HepG2 (cell line): ENCODE data around the gene CDHR1. TPM values are rescaled to one million over a fixed set of nuclear protein-coding genes. Genes with fewer than 3 reads are reported as not detected.

Experiments used
- ATAC-seq: fragments of 200-7000 bp; cut with Tn5 transposase; 3 replicates; pipeline ENCODE4 v1.9.1; 2020; ENCODE audit warnings: mild to moderate bottlenecking, moderate library complexity
- BruUV-seq: library from RNA; stranded (reverse); fragments of 400-500 nt; replicated peaks from 2 replicates; lab custom pipeline; 2021; lab: Mats Ljungman, UMichigan
- CTCF ChIA-PET: fragments of 300-600 bp; formaldehyde crosslinking; extraction: SDS; loops from one replicate; lab custom pipeline; 2021; ENCODE audit warnings: low total read pairs, inconsistent platforms, low intra/inter-chr PET ratio; lab: Yijun Ruan, JAX
- POLR2A ChIA-PET: fragments of 350-600 bp; sonication (Branson Sonifier 250); formaldehyde crosslinking; loops from one replicate; lab custom pipeline; 2020; ENCODE audit warnings: antibody characterized with exemption, inconsistent platforms; lab: Yijun Ruan, JAX
- DNase-seq: peaks from one replicate; pipeline ENCODE4 v3.0.0-alpha.2; 2015; ENCODE audit warnings: low spot score
- FAIRE-seq: peaks from 3 replicates; lab custom pipeline; 2011; peaks lifted over from hg19 to GRCh38; lab: Jason Lieb, UNC
- H2AFZ ChIP-seq: one replicate; pipeline ENCODE4 v1.6.1; 2011; ENCODE audit warnings: low read length, inconsistent platforms
- H3K27ac ChIP-seq: fragments of 300-600 bp; 3 replicates; pipeline ENCODE4 v1.8.0; 2011; ENCODE audit warnings: mixed run types, mild to moderate bottlenecking, mixed read lengths, low read length, inconsistent platforms; ENCODE audit not compliant: insufficient read depth; ENCODE audit errors: extremely low read length
- H3K27me3 ChIP-seq, 2 experiments: fragments of 200-600 bp in 1 of 2; 2 replicates in 1 of 2; 3 replicates in 1 of 2; pipeline versions ENCODE4 v1.6.0 to v1.8.0; 2011; ENCODE audit warnings: low read length in 2 of 2, mild to moderate bottlenecking in 2 of 2, moderate library complexity in 2 of 2, inconsistent platforms in 1 of 2; ENCODE audit not compliant: insufficient read depth in 2 of 2, control insufficient read depth in 1 of 2
- H3K36me3 ChIP-seq, 2 experiments: fragments of 200-600 bp in 1 of 2; replicated peaks in 1 of 2; 2 replicates in 1 of 2; 3 replicates in 1 of 2; pipeline versions ENCODE4 v1.5.1 to v1.8.0; 2011; ENCODE audit warnings: low read length in 2 of 2, inconsistent platforms in 1 of 2; ENCODE audit not compliant: insufficient read depth in 2 of 2, control insufficient read depth in 1 of 2
- H3K4me1 ChIP-seq: 2 replicates; pipeline ENCODE4 v1.5.1; 2012; ENCODE audit warnings: low read length, inconsistent platforms; ENCODE audit not compliant: insufficient read depth
- H3K4me2 ChIP-seq: 2 replicates; pipeline ENCODE4 v1.6.0; 2011; ENCODE audit warnings: low read depth, low read length, inconsistent platforms
- H3K4me3 ChIP-seq, 3 experiments: fragments of 200-600 bp in 1 of 3; sonication (generic), shearing (Covaris generic) in 1 of 3; replicated peaks in 1 of 3; 2 replicates each; pipeline ENCODE4 v1.5.1; 2011 to 2016; ENCODE audit warnings: low read length in 3 of 3, inconsistent platforms in 2 of 3, low read depth in 2 of 3, mild to moderate bottlenecking in 2 of 3, control low read depth in 1 of 3, mixed read lengths in 1 of 3; ENCODE audit not compliant: insufficient read depth in 1 of 3
- H3K79me2 ChIP-seq: one replicate; pipeline ENCODE4 v1.6.1; 2011; ENCODE audit warnings: low read length, inconsistent platforms; ENCODE audit not compliant: insufficient read depth
- H3K9ac ChIP-seq: 2 replicates; pipeline ENCODE4 v1.6.0; 2011; ENCODE audit warnings: mild to moderate bottlenecking, low read depth, low read length, inconsistent platforms; ENCODE audit not compliant: insufficient read depth
- H3K9me3 ChIP-seq: 2 replicates; pipeline ENCODE4 v1.5.1; 2012; ENCODE audit warnings: mild to moderate bottlenecking, low read length
- H4K20me1 ChIP-seq: 2 replicates; pipeline ENCODE4 v1.6.0; 2011; ENCODE audit warnings: inconsistent platforms, mild to moderate bottlenecking, low read length, moderate library complexity; ENCODE audit not compliant: insufficient read depth
- ADNP ChIP-seq: sonication (generic); formaldehyde crosslinking; IDR thresholded peaks from 2 replicates; pipeline ENCODE4 v1.4.0; 2020; ENCODE audit warnings: missing genetic modification reagents
- BORCS8-MEF2B ChIP-seq: sonication (generic); formaldehyde crosslinking; IDR thresholded peaks from 2 replicates; pipeline ENCODE4 v1.8.0; 2022; ENCODE audit warnings: mild to moderate bottlenecking, missing genetic modification reagents
- HOXA5 ChIP-seq: sonication (generic); formaldehyde crosslinking; IDR thresholded peaks from 2 replicates; pipeline ENCODE4 v1.4.0; 2020; ENCODE audit warnings: missing genetic modification reagents
- NAIF1 ChIP-seq: sonication (generic); formaldehyde crosslinking; IDR thresholded peaks from 2 replicates; pipeline ENCODE4 v1.5.0; 2020; ENCODE audit warnings: mild to moderate bottlenecking, missing genetic modification reagents, borderline replicate concordance
- PCBP1 ChIP-seq: fragments of 200-400 bp; formaldehyde crosslinking; IDR thresholded peaks from 2 replicates; pipeline ENCODE4 v1.6.1; 2017; ENCODE audit warnings: mild to moderate bottlenecking, low read depth, low read length, borderline replicate concordance
- SMAD9 ChIP-seq: sonication (generic); formaldehyde crosslinking; IDR thresholded peaks from 2 replicates; pipeline ENCODE4 v1.5.1; 2020; ENCODE audit warnings: mild to moderate bottlenecking, missing genetic modification reagents
- SMARCE1 ChIP-seq: fragments of 450-650 bp; IDR thresholded peaks from 2 replicates; pipeline ENCODE4 v1.6.1; 2017; ENCODE audit warnings: borderline replicate concordance
- TCF7L2 ChIP-seq: IDR thresholded peaks from 2 replicates; pipeline ENCODE4 v1.6.1; 2011; ENCODE audit warnings: mild to moderate bottlenecking, low read depth, low read length, moderate library complexity
- ZBTB3 ChIP-seq: sonication (generic); formaldehyde crosslinking; IDR thresholded peaks from 2 replicates; pipeline ENCODE4 v1.4.0; 2020; ENCODE audit warnings: low read depth, mild to moderate bottlenecking, moderate library complexity, missing genetic modification reagents, borderline replicate concordance
- ZNF343 ChIP-seq: sonication (generic); formaldehyde crosslinking; IDR thresholded peaks from 2 replicates; pipeline ENCODE4 v1.4.0; 2020; ENCODE audit warnings: mild to moderate bottlenecking, missing genetic modification reagents
- ZNF557 ChIP-seq: sonication (generic); formaldehyde crosslinking; IDR thresholded peaks from 2 replicates; pipeline ENCODE4 v1.4.0; 2020; ENCODE audit warnings: missing genetic modification reagents
- WGBS: methylation state at CpG from one replicate; pipeline ENCODE4 v1.1.6; 2017; ENCODE audit warnings: low lambda C conversion rate; 5-methylcytosine and 5-hydroxymethylcytosine counted together
- in situ Hi-C: cut with HindIII; loops from 2 replicates; pipeline ENCODE4 v1.10.0; 2017; ENCODE audit warnings: low pct_unique_long_range_greater_than_20kb; ENCODE audit not compliant: extremely low pct_ligation_motif_present
- intact Hi-C: fragments of 100-400 bp; cut with micrococcal nuclease; formaldehyde crosslinking; loops from one replicate; pipeline ENCODE4 v1.10.0; 2022; ENCODE audit not compliant: unreplicated experiment
- polyA plus RNA-seq, 8 experiments: library from polyadenylated mRNA; depleted of rRNA in 3 of 8; stranded (reverse) in 7 of 8; unstranded in 1 of 8; fragments of >200 nt; fragmentation: Illumina TruSeq in 4 of 8; extraction: Trizol in 4 of 8; gene quantifications; 2 replicates each; pipeline versions ENCODE4 v1.2.1 to v1.2.3, GENCODE V29; 2011 to 2016; ENCODE audit warnings: low read depth in 4 of 8, missing spikeins in 1 of 8, mixed read lengths in 1 of 8; ENCODE audit not compliant: insufficient read depth in 1 of 8
- total RNA-seq, 5 experiments: library from RNA; depleted of rRNA; stranded (reverse); fragments of >200 nt; fragmentation: Illumina TruSeq; extraction: Trizol; gene quantifications; 2 replicates each; pipeline ENCODE4 v1.2.3, GENCODE V29; 2016; ENCODE audit warnings: low read depth in 1 of 5
- TF ChIP-seq, protein P1 (sequence below): sonication (generic); formaldehyde crosslinking; IDR thresholded peaks from 2 replicates; pipeline ENCODE4 v1.4.0; 2020; ENCODE audit warnings: missing genetic modification reagents, borderline replicate concordance
- TF ChIP-seq, protein P2 (sequence below): sonication (generic); formaldehyde crosslinking; IDR thresholded peaks from 2 replicates; pipeline ENCODE4 v1.8.1; 2022; ENCODE audit warnings: low read depth, mild to moderate bottlenecking, missing genetic modification reagents
- TF ChIP-seq, protein P3 (sequence below): sonication (generic); formaldehyde crosslinking; IDR thresholded peaks from 2 replicates; pipeline ENCODE4 v1.5.1; 2020; ENCODE audit warnings: mild to moderate bottlenecking, missing genetic modification reagents, moderate library complexity

The CDHR1 gene
- total and polyA plus RNA-seq, 2 of the 13 experiments (the other 11 are each of a cell fraction or from before 2014, with no cell fraction given): 0.04 to 0.09 TPM

DNA sequence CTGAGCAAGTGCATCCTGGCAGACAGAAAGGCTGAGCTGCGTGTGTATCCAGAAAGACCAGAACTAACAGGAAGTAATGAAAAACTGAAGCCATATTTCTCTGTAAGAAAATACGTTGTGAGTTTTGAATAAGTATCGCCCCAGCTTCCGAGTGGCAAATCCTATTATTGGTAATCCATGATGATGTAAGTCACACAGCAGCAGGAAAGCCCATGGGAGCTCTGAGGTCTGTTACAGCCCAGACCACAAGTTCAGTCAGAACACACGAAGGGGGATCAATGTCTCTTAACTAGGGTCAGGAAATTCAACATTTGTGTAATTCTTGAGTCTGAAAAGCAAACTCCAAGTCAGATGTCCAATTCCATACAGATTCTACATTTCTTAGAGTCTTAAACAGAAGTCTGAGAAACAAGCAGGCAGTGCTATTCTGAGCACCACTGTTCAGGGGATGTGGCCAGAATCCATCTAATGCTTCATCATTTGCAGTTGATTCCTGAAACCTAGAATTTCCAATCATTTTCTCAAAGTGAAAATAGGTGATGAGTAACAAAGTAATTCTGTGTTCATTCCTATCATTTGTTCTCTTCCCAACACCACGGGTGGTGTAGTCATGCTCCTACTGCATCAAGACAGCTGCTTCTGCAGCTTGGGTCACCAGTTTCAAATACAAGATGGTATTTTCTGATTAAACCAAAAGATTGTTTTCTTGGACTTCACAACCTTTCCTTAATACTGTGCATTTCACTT is 31.3 kb downstream of the CDHR1 start, which contains the start of gene LRIT2 (continued):
- TF ChIP-seq, protein P1, sequence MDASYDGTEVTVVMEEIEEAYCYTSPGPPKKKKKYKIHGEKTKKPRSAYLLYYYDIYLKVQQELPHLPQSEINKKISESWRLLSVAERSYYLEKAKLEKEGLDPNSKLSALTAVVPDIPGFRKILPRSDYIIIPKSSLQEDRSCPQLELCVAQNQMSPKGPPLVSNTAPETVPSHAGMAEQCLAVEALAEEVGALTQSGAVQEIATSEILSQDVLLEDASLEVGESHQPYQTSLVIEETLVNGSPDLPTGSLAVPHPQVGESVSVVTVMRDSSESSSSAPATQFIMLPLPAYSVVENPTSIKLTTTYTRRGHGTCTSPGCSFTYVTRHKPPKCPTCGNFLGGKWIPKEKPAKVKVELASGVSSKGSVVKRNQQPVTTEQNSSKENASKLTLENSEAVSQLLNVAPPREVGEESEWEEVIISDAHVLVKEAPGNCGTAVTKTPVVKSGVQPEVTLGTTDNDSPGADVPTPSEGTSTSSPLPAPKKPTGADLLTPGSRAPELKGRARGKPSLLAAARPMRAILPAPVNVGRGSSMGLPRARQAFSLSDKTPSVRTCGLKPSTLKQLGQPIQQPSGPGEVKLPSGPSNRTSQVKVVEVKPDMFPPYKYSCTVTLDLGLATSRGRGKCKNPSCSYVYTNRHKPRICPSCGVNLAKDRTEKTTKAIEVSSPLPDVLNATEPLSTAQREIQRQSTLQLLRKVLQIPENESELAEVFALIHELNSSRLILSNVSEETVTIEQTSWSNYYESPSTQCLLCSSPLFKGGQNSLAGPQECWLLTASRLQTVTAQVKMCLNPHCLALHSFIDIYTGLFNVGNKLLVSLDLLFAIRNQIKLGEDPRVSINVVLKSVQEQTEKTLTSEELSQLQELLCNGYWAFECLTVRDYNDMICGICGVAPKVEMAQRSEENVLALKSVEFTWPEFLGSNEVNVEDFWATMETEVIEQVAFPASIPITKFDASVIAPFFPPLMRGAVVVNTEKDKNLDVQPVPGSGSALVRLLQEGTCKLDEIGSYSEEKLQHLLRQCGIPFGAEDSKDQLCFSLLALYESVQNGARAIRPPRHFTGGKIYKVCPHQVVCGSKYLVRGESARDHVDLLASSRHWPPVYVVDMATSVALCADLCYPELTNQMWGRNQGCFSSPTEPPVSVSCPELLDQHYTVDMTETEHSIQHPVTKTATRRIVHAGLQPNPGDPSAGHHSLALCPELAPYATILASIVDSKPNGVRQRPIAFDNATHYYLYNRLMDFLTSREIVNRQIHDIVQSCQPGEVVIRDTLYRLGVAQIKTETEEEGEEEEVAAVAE (CRISPR knock-in tag): no peak
- no peak for TF ChIP-seq NAIF1 (CRISPR knock-in tag)
- no peak for TF ChIP-seq ZNF557 (CRISPR knock-in tag)
- TF ChIP-seq SMAD9 (CRISPR knock-in tag): no peak

DNA sequence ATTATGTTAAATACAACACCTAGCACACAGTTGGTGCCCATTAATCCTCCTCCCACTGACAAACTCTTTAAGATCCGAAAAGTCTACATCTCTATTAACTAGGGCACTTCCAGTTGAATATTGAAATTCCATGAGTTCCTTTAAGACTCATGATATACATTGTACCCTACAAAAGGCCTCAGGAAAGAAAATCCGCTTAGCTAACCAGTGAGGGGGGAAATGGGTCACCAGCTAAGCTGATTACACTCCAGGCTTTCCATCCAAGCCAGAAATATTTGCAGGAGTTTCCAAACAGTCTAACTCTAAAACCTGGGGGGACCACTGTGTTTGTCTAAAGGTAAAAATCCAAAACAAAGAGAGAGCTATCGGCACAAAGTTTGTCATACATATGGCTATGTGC is 32.3 kb downstream of the CDHR1 start:
- H3K9ac ChIP-seq: no peak overlapping the region
- H3K27me3 ChIP-seq: peaks cover 0 to 5% of the 10 kb centered on the region in 2 experiments; a peak in 1 of 5 replicates
- TF ChIP-seq ADNP (CRISPR knock-in tag): no peak
- TF ChIP-seq BORCS8-MEF2B (CRISPR knock-in tag): no peak
- TF ChIP-seq SMARCE1: no peak
- TF ChIP-seq PCBP1: no peak
- TF ChIP-seq ZNF343 (CRISPR knock-in tag): no peak
- no peak for TF ChIP-seq ZBTB3 (CRISPR knock-in tag)
- TF ChIP-seq, protein P2, sequence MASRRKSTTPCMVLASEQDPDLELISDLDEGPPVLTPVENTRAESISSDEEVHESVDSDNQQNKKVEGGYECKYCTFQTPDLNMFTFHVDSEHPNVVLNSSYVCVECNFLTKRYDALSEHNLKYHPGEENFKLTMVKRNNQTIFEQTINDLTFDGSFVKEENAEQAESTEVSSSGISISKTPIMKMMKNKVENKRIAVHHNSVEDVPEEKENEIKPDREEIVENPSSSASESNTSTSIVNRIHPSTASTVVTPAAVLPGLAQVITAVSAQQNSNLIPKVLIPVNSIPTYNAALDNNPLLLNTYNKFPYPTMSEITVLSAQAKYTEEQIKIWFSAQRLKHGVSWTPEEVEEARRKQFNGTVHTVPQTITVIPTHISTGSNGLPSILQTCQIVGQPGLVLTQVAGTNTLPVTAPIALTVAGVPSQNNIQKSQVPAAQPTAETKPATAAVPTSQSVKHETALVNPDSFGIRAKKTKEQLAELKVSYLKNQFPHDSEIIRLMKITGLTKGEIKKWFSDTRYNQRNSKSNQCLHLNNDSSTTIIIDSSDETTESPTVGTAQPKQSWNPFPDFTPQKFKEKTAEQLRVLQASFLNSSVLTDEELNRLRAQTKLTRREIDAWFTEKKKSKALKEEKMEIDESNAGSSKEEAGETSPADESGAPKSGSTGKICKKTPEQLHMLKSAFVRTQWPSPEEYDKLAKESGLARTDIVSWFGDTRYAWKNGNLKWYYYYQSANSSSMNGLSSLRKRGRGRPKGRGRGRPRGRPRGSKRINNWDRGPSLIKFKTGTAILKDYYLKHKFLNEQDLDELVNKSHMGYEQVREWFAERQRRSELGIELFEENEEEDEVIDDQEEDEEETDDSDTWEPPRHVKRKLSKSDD: no peak
- TF ChIP-seq, protein P3, sequence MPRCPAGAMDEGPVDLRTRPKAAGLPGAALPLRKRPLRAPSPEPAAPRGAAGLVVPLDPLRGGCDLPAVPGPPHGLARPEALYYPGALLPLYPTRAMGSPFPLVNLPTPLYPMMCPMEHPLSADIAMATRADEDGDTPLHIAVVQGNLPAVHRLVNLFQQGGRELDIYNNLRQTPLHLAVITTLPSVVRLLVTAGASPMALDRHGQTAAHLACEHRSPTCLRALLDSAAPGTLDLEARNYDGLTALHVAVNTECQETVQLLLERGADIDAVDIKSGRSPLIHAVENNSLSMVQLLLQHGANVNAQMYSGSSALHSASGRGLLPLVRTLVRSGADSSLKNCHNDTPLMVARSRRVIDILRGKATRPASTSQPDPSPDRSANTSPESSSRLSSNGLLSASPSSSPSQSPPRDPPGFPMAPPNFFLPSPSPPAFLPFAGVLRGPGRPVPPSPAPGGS: no peak
- no peak for TF ChIP-seq TCF7L2
- no peak for TF ChIP-seq HOXA5

More for the DNA sequence above, 32.3 kb downstream of the CDHR1 start:
- Histone ChIP-seq H3K79me2 (no peaks in the 10 kb centered on the region), H3K4me2 (no peak overlapping the region), H3K27ac (no peak overlapping the region), H3K36me3 (no peaks in the 10 kb centered on the region), H3K4me3 (no peak overlapping the region), H4K20me1 (no peaks in the 10 kb centered on the region), H3K4me1 (no peaks in the 10 kb centered on the region), H3K9me3 (no peaks in the 10 kb centered on the region), H2AFZ (no peak overlapping the region)
- no TSS peak for BruUV-seq
- CTCF ChIA-PET: no interaction called here
- intact Hi-C loops (no loop called here), in situ Hi-C loops (no loop called here)
- no peak for FAIRE-seq
- WGBS: 0% methylated on average over 3 of the region's 3 CpGs
- no peak for DNase-seq
- POLR2A ChIA-PET: no interaction called here
- no peak for ATAC-seq
